SKM-1 treated with dmso at 0.1 percent for 144 hours (cell line): ENCODE results near the gene ARPC1A.
A peak's percentile ranks its signal among the peaks of the same experiment; 100 is the strongest.
"Not testable (repeated sequence)": the region's sequence is repeated elsewhere in the genome, so short reads cannot be mapped to it uniquely, and the experiment has no call there.

Source experiments
- DNase-seq: peaks from one replicate; lab custom pipeline; 2025; ENCODE audit not compliant: unreplicated experiment; lab: John Stamatoyannopoulos, UW

ARPC1A gene

DNA sequence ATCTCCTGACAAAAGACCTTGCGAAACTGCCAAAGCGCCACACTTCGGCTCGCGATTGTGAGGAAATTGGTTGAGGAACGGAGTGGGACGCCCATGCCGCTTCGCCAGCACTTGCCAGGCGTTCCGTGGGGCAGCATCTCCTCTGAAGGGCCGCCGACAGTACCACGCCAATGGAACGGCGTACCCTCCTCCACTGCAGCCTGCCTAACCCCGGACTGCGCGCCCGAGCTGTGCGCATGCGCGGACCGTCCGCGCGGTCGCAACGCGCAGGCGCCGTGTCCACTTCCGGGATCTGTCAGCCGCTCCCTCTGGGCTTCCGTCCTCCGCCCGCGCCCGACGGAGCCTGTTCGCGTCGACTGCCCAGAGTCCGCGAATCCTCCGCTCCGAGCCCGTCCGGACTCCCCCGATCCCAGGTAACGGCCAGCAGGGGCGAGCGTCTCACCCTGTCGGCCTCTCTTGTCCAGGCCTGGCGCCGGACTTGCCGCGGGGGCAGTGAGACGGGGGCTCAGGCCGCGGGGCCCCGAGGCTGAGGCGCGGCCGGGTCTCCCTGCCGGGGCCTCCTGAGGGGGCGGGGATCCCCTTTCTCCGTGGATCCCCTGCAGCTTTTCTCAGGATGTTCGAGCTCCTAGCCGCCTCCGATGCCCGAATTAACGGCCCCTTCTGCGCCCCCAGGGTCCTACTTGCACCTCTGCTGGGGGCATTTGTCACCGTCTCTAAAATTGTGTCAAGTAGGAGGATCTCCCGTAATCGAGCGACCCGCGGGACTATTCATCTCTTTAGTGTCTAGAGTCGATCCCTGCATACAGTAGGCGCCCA is at the start of gene ARPC1A:
TSS of gene ARPC1A (plus strand) at position 307 of the 816 bp plus-strand sequence. CDS start 7,456 bp downstream, outside the sequence.
- DNase-seq: peak; percentile 83

DNA sequence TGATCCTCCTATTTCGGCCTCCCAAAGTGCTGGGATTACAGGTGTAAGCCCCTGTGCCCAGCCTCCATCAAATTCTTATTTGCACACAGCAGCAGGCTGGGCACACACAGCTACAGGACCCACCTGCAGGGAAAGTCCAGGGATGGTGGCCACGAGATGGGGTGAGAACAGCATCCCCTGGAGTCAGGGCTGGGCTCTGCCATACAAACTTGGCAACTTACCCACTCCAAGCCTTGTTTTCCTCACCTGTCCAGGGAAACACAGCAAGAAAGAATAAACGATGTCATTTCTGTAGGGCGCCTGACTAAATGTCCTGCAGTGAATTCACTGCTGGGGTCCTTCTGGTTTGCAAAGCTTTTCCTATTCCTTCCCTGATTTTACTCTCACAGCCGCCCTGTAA is 47.5 kb upstream of the ARPC1A start:
- no peak for DNase-seq

DNA sequence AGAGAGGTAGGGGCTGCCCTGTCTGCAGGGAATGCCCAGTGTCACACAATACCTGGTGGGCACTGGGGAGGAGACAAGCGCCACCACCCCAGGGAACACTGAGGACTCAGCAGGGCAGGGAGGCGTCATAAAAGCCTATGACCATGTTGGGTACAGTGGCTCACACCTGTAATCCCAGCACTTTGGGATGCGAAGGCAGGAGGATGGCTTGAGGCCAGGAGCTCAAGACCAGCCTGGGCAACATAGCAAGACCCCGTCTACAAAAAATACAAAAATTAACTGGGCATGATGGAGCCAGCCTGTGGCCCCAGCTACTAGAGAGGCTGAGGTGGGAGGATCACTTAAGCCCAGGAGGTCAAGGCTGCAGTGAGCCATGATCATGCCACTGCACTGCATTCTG is 41.5 kb upstream of the ARPC1A start:
- DNase-seq: not testable (repeated sequence)

DNA sequence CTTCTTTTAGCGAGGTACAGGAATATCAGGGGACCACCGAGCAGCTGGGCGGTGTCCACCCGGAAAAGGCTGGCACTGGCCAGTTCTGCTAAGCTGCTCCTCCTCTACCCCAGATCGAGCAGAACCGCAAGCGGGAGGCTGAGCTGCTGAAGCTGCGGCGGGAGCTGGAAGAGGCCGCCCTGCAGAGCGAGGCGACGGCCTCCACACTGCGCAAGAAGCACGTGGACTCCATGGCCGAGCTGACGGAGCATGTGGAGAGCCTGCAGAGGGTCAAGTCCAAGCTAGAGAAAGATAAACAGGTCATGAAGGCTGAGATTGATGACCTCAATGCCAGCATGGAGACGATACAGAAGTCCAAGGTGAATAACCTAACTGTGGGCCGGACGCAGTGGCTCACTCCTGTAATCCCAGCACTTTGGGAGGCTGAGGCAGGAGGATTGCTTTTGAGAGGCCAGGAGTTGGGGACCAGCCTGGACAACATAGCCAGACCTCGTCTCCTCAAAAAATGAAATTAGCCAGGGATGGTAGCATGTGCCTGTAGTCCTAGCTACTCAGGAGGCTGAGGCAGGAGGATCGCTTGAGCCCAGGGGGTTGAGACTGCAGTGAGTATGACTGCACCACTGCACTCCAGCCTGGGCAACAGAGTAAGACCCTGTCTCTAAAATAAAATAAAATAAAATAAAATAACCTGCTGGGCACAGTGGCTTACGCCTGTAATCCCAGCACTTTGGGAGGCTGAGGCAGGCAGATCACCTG is 37.7 kb upstream of the ARPC1A start:
- no peak for DNase-seq

DNA sequence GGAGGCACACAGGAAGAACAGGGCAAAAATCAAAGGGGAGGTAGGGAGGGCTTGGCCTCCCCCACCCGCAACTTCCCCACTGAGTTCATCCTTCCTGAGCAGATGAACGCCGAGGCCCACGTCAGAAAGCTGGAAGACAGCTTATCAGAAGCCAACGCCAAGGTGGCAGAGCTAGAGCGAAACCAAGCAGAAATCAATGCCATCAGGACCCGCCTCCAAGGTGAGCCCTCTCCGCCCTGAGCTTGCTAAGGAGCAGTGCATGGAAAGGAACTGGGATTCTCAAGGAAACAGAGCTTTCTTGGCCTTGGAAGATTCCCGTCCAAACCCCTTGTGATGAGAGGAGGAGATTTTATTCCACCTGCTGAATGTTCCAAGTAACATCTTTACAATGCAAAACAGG is 36.5 kb upstream of the ARPC1A start:
- DNase-seq: no peak

DNA sequence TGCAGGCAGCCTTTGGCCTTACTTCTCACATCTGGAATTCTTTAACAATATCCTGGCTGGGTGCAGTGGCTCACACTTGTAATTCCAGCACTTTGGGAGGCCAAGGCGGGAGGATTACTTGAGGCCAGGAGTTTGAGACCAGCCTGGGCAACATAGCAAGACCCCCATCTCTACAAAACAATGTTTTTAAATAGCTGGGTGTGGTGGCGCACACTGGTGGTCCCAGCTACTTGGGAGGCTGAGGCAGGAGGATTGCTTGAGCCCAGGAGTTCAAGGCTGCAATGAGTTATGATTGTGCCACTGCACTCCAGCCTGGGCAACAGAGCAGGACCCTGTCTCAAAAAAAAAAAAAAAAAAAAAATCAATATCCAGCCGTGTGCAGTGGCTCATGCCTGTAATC is 35.5 kb upstream of the ARPC1A start:
- not testable (repeated sequence) for DNase-seq

DNA sequence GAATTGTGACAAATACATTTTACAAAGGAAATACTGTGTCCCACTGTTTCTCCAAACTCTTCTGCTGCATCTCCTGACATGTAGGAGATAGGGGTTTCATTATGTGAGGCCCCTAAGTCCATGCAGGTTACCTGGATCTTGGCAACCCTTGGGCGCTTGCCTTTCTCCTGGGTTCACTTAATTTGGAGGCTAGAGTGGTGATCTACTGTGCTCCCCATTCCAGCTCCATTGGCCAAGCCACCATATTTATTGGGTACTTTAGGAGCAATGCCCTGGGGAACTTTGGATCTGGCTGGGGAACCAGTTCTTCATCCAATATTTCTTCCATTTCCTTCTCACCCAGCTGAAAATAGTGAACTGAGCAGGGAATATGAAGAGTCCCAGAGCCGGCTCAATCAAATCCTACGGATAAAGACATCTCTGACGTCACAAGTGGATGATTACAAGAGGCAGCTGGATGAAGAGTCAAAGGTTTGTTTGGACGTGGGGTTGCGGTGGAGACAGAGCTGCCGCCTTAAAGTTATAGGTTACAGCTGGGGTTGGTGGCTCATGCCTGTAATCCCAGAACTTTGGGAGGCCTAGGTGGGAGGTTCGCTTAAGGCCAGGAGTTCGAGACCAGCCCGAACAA is 34.6 kb upstream of the ARPC1A start:
- no peak for DNase-seq

DNA sequence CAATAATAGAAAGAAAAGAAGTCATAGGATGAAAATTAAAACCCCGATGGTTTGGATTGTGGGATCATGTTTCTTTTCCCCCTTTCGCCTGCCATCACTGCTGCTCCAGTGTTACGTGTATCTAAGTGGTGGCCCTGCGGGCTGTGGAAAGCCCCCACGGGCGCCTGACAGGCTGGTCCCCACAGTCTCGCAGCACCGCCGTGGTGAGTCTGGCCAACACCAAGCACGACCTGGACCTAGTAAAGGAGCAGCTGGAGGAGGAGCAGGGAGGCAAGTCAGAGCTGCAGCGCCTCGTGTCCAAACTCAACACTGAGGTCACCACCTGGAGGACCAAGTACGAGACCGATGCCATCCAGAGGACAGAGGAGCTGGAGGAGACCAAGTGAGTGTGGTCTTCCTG is 33.6 kb upstream of the ARPC1A start:
- no peak for DNase-seq

DNA sequence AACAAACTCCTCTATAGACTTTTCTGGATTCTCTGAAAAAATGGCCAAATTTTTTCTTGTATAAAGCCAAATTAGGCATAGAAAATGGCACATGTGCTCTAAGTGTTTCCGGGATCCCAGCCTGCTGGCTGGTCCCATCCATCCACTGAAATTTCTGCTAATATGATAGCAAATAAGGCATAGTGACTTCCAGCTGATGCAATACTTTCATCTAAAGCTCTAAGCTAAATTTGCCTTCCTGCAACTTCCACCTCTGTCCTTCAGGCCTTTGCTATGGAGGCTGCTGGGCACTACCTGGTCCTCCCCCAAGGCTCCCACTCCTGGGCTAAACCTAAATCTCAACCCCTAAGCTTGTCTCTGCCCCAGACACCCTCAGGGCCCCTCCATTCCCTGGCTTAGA is 32.5 kb upstream of the ARPC1A start:
- no peak for DNase-seq

DNA sequence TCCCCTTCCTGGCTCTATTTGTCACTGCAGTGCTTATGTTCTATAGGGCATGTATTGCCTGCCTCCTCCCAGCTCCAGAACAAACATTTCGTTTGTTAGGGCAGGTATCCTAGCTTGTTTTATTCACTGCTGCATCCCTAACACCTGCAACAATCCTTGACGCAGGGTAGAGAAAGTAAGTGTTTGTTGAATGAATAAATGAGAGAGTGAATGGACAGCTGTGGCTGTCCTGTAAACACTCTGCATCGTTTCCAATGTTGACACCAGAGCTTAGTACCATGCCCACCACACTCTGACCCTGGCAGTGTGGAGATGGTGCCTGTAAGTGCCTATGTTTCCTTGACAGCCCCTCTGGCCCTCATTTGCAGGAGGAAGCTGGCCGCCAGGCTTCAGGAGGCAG is 32.0 kb upstream of the ARPC1A start:
- DNase-seq: no peak

DNA sequence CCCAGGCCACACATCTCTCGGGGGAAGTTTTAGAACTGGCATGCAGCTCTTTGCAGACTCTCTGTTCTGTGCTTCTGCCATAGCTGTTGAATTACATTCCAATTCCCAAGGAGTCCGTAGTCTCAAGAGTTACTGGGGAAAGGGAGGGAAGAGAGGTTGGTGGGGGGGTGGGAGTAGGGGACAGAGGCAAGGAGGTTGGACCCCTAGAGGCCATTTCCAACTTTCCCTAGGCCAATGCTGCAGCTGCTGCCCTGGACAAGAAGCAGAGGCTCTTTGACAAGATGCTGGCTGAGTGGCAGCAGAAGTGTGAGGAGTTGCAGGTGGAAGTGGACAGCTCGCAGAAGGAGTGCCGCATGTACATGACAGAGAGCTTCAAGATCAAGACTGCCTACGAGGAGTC is 29.2 kb upstream of the ARPC1A start:
- no peak for DNase-seq

DNA sequence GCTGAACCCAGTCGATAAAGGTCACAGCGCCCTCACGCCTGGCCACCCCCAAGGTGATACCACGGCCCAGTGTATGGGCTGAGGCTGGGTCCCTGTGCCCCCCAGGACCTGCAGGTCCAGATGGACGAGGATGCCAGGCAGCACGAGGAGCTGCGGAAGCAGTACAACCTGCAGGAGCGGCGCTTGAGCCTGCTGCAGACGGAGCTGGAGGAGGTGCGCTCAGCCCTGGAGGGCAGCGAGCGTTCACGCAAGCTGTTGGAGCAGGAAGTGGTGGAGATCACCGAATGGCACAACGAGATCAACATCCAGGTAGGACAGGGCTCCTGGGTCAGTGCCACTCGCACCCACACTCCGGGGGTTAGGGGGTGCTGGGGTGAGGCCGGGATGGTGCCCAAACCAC is 24.2 kb upstream of the ARPC1A start:
- no peak for DNase-seq

DNA sequence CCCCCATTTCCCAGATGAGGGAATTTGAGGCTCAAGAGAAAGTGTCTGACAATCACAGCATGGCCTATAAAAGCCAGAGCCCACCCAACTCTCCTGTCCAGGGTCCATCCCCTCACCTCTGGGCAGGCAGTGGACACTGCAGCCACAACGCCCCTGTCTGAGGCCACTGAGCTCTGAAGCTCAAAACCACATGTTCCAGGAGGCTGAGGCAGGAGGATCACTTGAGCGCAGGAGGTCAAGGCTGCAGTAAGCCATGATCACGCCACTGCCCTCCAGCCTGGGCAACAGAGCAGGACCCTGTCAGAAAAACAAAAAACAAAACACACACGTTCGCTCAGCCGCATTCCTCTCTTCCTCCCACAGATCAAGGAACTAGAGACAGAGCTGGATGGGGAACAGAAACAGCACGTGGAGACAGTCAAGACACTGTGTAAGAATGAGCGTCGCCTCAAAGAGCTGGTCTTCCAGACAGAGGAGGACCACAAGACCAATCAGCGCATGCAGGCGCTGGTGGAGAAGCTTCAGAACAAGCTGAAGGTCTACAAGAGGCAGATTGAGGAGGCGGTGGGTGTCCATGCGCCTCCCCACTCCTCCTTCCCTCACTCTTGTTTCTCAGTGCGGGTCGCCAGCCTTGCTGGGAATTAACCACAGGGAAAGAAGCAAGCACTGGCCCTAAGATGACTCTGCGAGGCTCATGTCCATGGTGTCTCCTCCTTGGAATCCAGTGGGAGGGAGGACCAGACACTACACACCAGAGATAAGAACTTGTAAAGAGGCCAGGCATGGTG is 20.0 kb upstream of the ARPC1A start:
- no peak for DNase-seq

DNA sequence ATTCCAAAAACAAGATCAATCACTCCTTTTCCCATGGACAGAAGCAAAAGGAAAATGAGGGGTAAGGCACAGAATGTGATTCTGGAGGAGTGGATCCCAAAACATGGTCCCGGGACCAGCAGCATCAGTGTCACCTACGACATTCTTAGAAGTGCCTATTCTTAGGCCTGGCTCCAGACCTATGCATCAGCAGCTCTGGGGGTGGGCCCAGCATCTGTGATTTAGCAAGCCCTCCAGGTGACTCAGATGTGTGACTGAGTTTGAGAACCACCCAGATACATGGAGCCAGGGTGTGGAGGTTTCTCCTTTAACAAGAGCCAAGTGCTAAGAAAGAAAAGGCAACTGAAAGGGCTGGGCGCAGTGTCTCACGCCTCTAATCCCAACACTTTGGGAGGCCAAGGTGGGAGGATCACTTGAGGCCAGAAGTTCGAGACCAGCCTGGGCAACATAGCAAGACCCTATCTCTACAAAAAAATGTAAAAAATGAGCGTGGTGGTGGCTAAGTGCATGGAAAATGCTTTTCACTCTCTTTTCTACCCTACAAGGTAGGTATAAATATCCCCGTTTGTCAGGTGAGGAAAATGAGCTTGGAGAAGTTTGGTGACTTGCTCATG is 17.1 kb upstream of the ARPC1A start:
- no peak for DNase-seq

DNA sequence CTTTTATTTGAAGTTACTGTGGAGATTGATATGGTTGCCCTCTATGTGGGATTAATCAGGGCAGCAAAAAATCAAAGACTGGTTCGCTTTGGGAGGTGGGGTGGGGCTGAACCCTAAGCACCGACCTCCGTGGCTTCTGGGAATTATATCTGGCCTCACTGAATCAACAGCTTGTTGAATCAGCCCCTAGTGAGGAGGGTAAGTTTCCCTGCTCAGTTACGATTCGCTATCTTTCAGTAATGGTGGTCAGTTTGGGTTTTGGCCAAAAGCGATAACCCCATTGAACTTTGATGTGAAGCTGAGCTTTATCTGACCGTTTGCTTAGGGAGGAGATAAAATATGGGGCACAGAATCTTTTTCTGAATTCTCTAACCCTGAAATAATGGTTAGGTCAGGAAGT is 16.6 kb upstream of the ARPC1A start:
- DNase-seq: no peak

DNA sequence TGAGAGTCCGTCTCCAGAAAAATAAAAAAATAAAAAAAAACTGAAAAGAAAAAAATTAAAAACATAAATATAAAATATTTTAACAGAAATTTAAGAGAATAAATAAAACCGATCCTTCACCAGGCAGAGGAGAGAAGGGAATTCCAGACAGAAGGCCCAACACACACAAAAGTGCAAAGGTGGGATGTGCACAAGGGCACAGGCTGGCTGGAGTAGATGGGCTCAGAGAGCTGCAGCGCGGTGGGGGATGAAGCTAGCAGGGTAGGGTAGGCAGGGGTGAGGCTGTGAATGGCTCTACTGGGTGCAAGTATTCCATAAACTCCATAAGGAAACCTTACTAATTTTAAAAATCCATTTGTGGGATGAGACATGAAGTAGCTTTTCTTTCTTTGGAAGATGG is 15.7 kb upstream of the ARPC1A start:
- DNase-seq: no peak

DNA sequence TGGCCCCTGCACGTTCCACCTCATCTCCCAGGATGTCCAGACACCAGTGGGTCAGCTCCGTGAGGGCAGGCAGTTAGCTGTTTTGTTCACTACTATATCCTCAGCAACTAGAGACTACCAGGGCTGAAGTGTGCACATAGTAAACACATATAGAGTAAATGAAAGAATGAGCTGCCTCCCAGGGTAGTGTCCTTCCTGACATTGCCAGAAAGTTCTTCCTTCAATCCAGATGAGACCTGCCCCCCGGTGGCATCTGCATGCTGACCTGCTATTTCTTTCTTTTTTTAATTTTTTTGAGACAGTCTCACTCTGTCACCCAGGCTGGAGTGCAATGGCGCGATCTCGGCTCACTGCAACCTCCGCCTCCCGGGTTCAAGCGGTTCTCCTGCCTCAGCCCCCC is 14.0 kb upstream of the ARPC1A start:
- DNase-seq: no peak

DNA sequence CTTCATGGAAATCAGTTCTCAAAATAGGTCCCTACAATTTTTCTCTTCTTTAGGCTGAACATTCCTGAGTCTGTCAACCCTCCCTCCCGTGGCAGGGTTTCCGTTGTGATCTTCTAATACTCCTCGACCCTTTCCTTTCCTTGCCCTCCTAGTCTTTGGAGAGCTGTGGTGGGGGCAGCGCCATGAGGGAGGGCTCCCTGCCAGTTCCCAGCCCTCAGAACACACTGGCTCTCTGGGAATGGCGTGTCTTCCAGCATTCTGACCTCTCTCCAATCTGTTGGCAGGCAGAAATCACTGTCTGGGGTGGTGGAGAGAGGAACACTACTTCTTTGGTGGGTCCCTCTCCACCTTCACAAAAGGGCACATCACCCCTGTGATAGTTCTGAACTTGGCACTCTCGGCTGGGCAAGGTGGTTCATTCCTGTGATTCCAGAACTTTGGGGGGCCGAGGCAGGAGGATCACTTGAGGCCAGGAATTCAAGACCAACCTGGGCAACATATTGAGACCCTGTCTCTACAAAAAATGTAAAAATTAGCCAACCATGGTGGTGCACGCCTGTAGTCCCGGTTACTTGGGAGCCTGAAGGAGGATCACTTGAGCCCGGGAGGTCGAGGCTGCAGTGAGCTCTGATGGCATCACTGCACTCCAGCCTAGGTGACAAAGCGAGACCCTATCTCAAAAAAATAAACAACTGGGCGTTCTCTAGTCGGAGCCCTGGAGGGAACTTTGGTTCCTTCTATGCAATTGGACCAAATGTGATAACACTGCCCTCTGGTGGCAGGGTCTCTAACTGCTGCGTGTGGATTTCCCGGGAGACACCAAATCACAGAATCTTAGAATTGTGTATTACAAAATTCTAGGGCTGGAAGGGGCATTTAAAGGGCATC is 13.1 kb upstream of the ARPC1A start:
- peak; percentile 46 for DNase-seq

DNA sequence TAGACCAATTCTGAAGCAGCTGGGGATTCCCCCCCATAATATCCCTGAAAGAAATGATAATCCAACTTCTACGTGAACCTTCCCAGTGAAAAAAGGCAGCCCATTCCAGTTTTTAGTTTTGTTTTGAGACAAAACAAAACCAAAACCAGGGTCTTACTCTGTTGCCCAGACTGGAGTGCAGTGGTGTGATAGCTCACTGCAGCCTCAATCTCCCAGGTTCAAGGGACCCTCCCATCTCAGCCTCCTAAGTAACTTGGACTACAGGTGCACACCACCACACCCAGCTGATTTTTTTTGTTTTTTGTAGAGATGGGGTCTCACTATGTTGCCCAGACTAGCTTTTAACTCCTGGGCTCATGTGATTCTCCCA is 12.5 kb upstream of the ARPC1A start:
- no peak for DNase-seq

DNA sequence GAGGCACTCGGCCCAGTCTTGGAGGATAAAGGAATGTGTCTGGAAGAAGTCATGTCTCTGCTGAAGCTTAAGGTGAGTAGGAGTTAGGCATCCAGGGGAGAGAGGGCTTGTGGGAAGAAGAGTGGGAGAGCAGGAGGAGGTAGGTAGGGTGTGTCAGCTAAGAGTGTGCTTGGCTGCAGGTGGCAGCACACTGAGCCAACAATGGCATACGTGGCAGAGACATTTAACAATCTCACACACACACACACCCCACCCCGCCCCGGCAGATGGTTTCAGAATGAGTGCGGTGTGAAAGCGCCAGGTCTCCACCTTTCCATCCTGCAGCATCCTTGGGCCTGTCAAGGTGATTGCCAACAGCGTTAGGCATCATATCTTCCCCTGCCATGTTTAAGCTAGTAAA is 11.2 kb upstream of the ARPC1A start:
- DNase-seq: no peak
